HEK293 (cell line): ENCODE measurements around the gene COL4A1.

Experiments used
- CTCF ChIA-PET: fragments of 350-600 bp; formaldehyde crosslinking; extraction: SDS; loops from one replicate; lab custom pipeline; 2021; ENCODE audit warnings: antibody characterized with exemption; lab: Yijun Ruan, JAX
- POLR2A ChIA-PET: fragments of 300-600 bp; formaldehyde crosslinking; extraction: SDS; loops from one replicate; lab custom pipeline; 2020; ENCODE audit warnings: antibody characterized with exemption, inconsistent platforms; lab: Yijun Ruan, JAX
- H3K27ac ChIP-seq: fragments of 200-500 bp; sonication (Bioruptor generic); 2 replicates; pipeline ENCODE4 v1.5.1; 2014; ENCODE audit warnings: low read depth, low read length, control low read depth, inconsistent platforms; ENCODE audit errors: extremely low read depth
- H3K36me3 ChIP-seq, 2 experiments: fragments of 200-500 bp in 1 of 2; sonication (Bioruptor generic) in 1 of 2; 1 replicate in 1 of 2; 2 replicates in 1 of 2; pipeline ENCODE4 v1.5.1; 2014 to 2017; ENCODE audit warnings: inconsistent platforms in 2 of 2, low read length in 2 of 2; ENCODE audit not compliant: control insufficient read depth in 2 of 2, insufficient read depth in 1 of 2
- H3K4me1 ChIP-seq: fragments of 200-500 bp; sonication (Bioruptor generic); 2 replicates; pipeline ENCODE4 v1.5.1; 2014; ENCODE audit warnings: mild to moderate bottlenecking, low read length, inconsistent platforms; ENCODE audit not compliant: control insufficient read depth, insufficient read depth
- H3K4me3 ChIP-seq: 2 replicates; pipeline ENCODE4 v1.5.1; 2011; ENCODE audit warnings: low read depth, mild to moderate bottlenecking, control low read depth, low read length, moderate library complexity
- H3K9me3 ChIP-seq: fragments of 200-500 bp; sonication (Bioruptor generic); 2 replicates; pipeline ENCODE4 v1.5.1; 2014; ENCODE audit warnings: low read depth, low read length, inconsistent platforms; ENCODE audit not compliant: control insufficient read depth, insufficient read depth
- FEZF1 ChIP-seq: fragments of 450-650 bp; formaldehyde crosslinking; IDR thresholded peaks from 2 replicates; pipeline ENCODE4 v1.5.1; 2016; ENCODE audit warnings: missing biosample characterization, missing genetic modification characterization
- GFI1B ChIP-seq: fragments of 450-650 bp; formaldehyde crosslinking; IDR thresholded peaks from 2 replicates; pipeline ENCODE4 v1.5.1; 2016; ENCODE audit warnings: missing biosample characterization, missing genetic modification characterization
- GLI2 ChIP-seq: fragments of 450-650 bp; formaldehyde crosslinking; IDR thresholded peaks from 2 replicates; pipeline ENCODE4; 2017; ENCODE audit warnings: missing biosample characterization, missing genetic modification characterization, low read depth, borderline replicate concordance
- GLIS1 ChIP-seq: fragments of 450-650 bp; formaldehyde crosslinking; IDR thresholded peaks from 2 replicates; pipeline ENCODE4 v1.5.1; 2016; ENCODE audit warnings: missing biosample characterization, missing genetic modification characterization
- IKZF3 ChIP-seq: fragments of 450-650 bp; IDR thresholded peaks from 2 replicates; pipeline ENCODE4 v1.5.0; 2018; ENCODE audit warnings: missing biosample characterization, mild to moderate bottlenecking, missing genetic modification characterization, moderate library complexity
- OVOL3 ChIP-seq: fragments of 450-650 bp; formaldehyde crosslinking; IDR thresholded peaks from 2 replicates; pipeline ENCODE4 v1.5.1; 2016; ENCODE audit warnings: missing biosample characterization, missing genetic modification characterization
- REPIN1 ChIP-seq: fragments of 450-650 bp; formaldehyde crosslinking; IDR thresholded peaks from 2 replicates; pipeline ENCODE4 v1.5.1; 2017; ENCODE audit warnings: missing biosample characterization, missing genetic modification characterization, low read depth
- YY2 ChIP-seq: fragments of 450-650 bp; formaldehyde crosslinking; IDR thresholded peaks from 2 replicates; pipeline ENCODE4 v1.5.1; 2016; ENCODE audit warnings: missing biosample characterization, missing genetic modification characterization
- ZBTB20 ChIP-seq: fragments of 450-650 bp; formaldehyde crosslinking; IDR thresholded peaks from 2 replicates; pipeline ENCODE4 v1.5.1; 2016; ENCODE audit warnings: missing biosample characterization, missing genetic modification characterization
- ZFP3 ChIP-seq: fragments of 450-650 bp; formaldehyde crosslinking; IDR thresholded peaks from 2 replicates; pipeline ENCODE4 v1.5.1; 2016; ENCODE audit warnings: low read depth, missing biosample characterization, missing genetic modification characterization
- ZNF16 ChIP-seq: fragments of 450-650 bp; formaldehyde crosslinking; IDR thresholded peaks from 2 replicates; pipeline ENCODE4 v1.5.1; 2016; ENCODE audit warnings: low read depth, missing biosample characterization, missing genetic modification characterization
- ZNF211 ChIP-seq: fragments of 450-650 bp; formaldehyde crosslinking; IDR thresholded peaks from 2 replicates; pipeline ENCODE4 v1.5.1; 2016; ENCODE audit warnings: low read depth, missing biosample characterization, missing genetic modification characterization
- ZNF302 ChIP-seq: fragments of 450-650 bp; formaldehyde crosslinking; IDR thresholded peaks from 2 replicates; pipeline ENCODE4 v1.5.1; 2016; ENCODE audit warnings: missing biosample characterization, missing genetic modification characterization, low read depth
- ZNF311 ChIP-seq: fragments of 450-650 bp; formaldehyde crosslinking; IDR thresholded peaks from 2 replicates; pipeline ENCODE4 v1.5.1; 2017; ENCODE audit warnings: missing biosample characterization, missing genetic modification characterization, borderline replicate concordance
- ZNF366 ChIP-seq: fragments of 450-650 bp; formaldehyde crosslinking; conservative IDR thresholded peaks from 2 replicates; pipeline ENCODE4 v1.5.1; 2016; ENCODE audit warnings: missing biosample characterization, missing genetic modification characterization
- ZNF433 ChIP-seq: fragments of 450-650 bp; formaldehyde crosslinking; IDR thresholded peaks from 2 replicates; pipeline ENCODE4 v1.5.1; 2016; ENCODE audit warnings: missing biosample characterization, missing genetic modification characterization, low read depth
- ZNF510 ChIP-seq: fragments of 450-650 bp; formaldehyde crosslinking; IDR thresholded peaks from 2 replicates; pipeline ENCODE4 v1.5.1; 2018; ENCODE audit warnings: mild to moderate bottlenecking, missing genetic modification characterization, missing biosample characterization; ENCODE audit not compliant: insufficient replicate concordance
- ZNF518A ChIP-seq: fragments of 450-650 bp; formaldehyde crosslinking; conservative IDR thresholded peaks from 2 replicates; pipeline ENCODE4 v1.5.1; 2016; ENCODE audit warnings: low read depth, missing biosample characterization, missing genetic modification characterization
- ZNF544 ChIP-seq: fragments of 450-650 bp; formaldehyde crosslinking; IDR thresholded peaks from 2 replicates; pipeline ENCODE4 v1.5.0; 2017; ENCODE audit warnings: missing biosample characterization, missing genetic modification characterization
- ZNF549 ChIP-seq: fragments of 450-650 bp; IDR thresholded peaks from 2 replicates; pipeline ENCODE4 v1.5.1; 2018; ENCODE audit warnings: missing biosample characterization, missing genetic modification characterization, mild to moderate bottlenecking, inconsistent platforms, moderate library complexity
- ZNF654 ChIP-seq: fragments of 450-650 bp; formaldehyde crosslinking; IDR thresholded peaks from 2 replicates; pipeline ENCODE4 v1.5.1; 2016; ENCODE audit warnings: low read depth, missing biosample characterization, missing genetic modification characterization
- ZNF747 ChIP-seq: fragments of 450-650 bp; formaldehyde crosslinking; IDR thresholded peaks from 2 replicates; pipeline ENCODE4 v1.5.1; 2016; ENCODE audit warnings: missing biosample characterization, missing genetic modification characterization
- ZNF76 ChIP-seq: fragments of 450-650 bp; formaldehyde crosslinking; IDR thresholded peaks from 2 replicates; pipeline ENCODE4; 2016; ENCODE audit warnings: low read depth, missing biosample characterization, missing genetic modification characterization, borderline replicate concordance
- TF ChIP-seq, protein P1 (sequence below): fragments of 450-650 bp; formaldehyde crosslinking; IDR thresholded peaks from 2 replicates; pipeline ENCODE4 v1.5.1; 2016; ENCODE audit warnings: missing biosample characterization, missing genetic modification characterization

Gene COL4A1

GRCh38 chr13:110329258-110329657, 22.3 kb upstream of the COL4A1 start (continued):
- TF ChIP-seq GFI1B (tag by site-specific recombination), result no peak
- TF ChIP-seq, protein P1, sequence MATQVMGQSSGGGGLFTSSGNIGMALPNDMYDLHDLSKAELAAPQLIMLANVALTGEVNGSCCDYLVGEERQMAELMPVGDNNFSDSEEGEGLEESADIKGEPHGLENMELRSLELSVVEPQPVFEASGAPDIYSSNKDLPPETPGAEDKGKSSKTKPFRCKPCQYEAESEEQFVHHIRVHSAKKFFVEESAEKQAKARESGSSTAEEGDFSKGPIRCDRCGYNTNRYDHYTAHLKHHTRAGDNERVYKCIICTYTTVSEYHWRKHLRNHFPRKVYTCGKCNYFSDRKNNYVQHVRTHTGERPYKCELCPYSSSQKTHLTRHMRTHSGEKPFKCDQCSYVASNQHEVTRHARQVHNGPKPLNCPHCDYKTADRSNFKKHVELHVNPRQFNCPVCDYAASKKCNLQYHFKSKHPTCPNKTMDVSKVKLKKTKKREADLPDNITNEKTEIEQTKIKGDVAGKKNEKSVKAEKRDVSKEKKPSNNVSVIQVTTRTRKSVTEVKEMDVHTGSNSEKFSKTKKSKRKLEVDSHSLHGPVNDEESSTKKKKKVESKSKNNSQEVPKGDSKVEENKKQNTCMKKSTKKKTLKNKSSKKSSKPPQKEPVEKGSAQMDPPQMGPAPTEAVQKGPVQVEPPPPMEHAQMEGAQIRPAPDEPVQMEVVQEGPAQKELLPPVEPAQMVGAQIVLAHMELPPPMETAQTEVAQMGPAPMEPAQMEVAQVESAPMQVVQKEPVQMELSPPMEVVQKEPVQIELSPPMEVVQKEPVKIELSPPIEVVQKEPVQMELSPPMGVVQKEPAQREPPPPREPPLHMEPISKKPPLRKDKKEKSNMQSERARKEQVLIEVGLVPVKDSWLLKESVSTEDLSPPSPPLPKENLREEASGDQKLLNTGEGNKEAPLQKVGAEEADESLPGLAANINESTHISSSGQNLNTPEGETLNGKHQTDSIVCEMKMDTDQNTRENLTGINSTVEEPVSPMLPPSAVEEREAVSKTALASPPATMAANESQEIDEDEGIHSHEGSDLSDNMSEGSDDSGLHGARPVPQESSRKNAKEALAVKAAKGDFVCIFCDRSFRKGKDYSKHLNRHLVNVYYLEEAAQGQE (tag by site-specific recombination), result no peak
- no peak for TF ChIP-seq ZNF518A (tag by site-specific recombination)
- TF ChIP-seq FEZF1, result no peak
- no peak for TF ChIP-seq GLI2 (tag by site-specific recombination)
- no peak for TF ChIP-seq OVOL3 (tag by site-specific recombination)

- TF ChIP-seq IKZF3 (tag by site-specific recombination) (no peak), ZNF311 (tag by site-specific recombination) (no peak)
- POLR2A ChIA-PET, result no interaction called here
Observed at GRCh38 chr13:110328573-110328972, 21.6 kb upstream of the COL4A1 start.

GRCh38 chr13:110327051-110327721, 20.2 kb upstream of the COL4A1 start:
- no peaks in the 10 kb centered on the region for H3K9me3 ChIP-seq
- H3K4me1 ChIP-seq, result peaks cover 4% of the 10 kb centered on the region; the same call in 1 of the 2 replicates
- ChIA-PET CTCF (no interaction called here), POLR2A (no interaction called here)
- no peak overlapping the region for H3K4me3 ChIP-seq
- H3K27ac ChIP-seq, result no peak overlapping the region
- H3K36me3 ChIP-seq, result no peaks in the 10 kb centered on the region
- TF ChIP-seq ZNF16 (tag by site-specific recombination) (no peak), ZNF654 (tag by site-specific recombination) (no peak), ZNF544 (no peak), ZBTB20 (no peak), ZNF76 (tag by site-specific recombination) (no peak), ZNF549 (no peak), GLIS1 (peak; percentile 97), ZNF302 (tag by site-specific recombination) (no peak), ZNF747 (no peak), ZNF366 (tag by site-specific recombination) (no peak), ZFP3 (tag by site-specific recombination) (no peak), YY2 (tag by site-specific recombination) (no peak), ZNF433 (tag by site-specific recombination) (no peak), ZNF211 (no peak), REPIN1 (tag by site-specific recombination) (no peak), ZNF510 (tag by site-specific recombination) (no peak)

More at GRCh38 chr13:110328573-110328972, 21.6 kb upstream of the COL4A1 start:
- CTCF ChIA-PET, result interaction anchor here (0.5 to 1.0 kb wide), 2 partner anchors 81 to 113 kb away, joined by 3 to 4 read pairs; no protein-coding TSS in a partner anchor
- Histone ChIP-seq H3K27ac (no peak overlapping the region), H3K36me3 (no peaks in the 10 kb centered on the region), H3K9me3 (no peaks in the 10 kb centered on the region), H3K4me1 (peaks cover 4% of the 10 kb centered on the region; the same call in 1 of the 2 replicates), H3K4me3 (no peak overlapping the region)
